BJ (cell line): Measurements from ENCODE around the gene TRAK1. TPM values are rescaled to one million over a fixed set of nuclear protein-coding genes. Genes with fewer than 3 reads are reported as not detected.

Source experiments
- CTCF ChIA-PET: fragments of 350-600 bp; formaldehyde crosslinking; extraction: SDS; loops from one replicate; lab custom pipeline; 2021; ENCODE audit warnings: antibody characterized with exemption, inconsistent platforms; lab: Yijun Ruan, JAX
- POLR2A ChIA-PET: fragments of 300-600 bp; sonication (Branson Sonifier 250); formaldehyde crosslinking; extraction: SDS; loops from one replicate; lab custom pipeline; 2021; ENCODE audit warnings: antibody characterized with exemption; lab: Charles Lee
- DNase-seq: peaks from one replicate; pipeline ENCODE4 v3.0.0-alpha.2; 2011; ENCODE audit warnings: low read depth
- H3K27me3 ChIP-seq: 2 replicates; pipeline ENCODE4 v1.6.0; 2011; ENCODE audit warnings: low read length; ENCODE audit not compliant: control insufficient read depth, insufficient read depth
- H3K36me3 ChIP-seq: 2 replicates; pipeline ENCODE4 v1.5.1; 2011; ENCODE audit warnings: low read length; ENCODE audit not compliant: control insufficient read depth, insufficient read depth
- H3K4me3 ChIP-seq: 2 replicates; pipeline ENCODE4 v1.5.1; 2011; ENCODE audit warnings: low read depth, mild to moderate bottlenecking, control low read depth, low read length
- polyA plus RNA-seq: library from polyadenylated mRNA; depleted of rRNA; stranded (reverse); fragments of >200 nt; gene quantifications from 2 replicates; pipeline ENCODE4 v1.2.3, GENCODE V29; 2011
- TF ChIP-seq, protein P1 (sequence below): IDR thresholded peaks from 2 replicates; pipeline ENCODE4 v1.5.1; 2011; ENCODE audit warnings: low read depth, mild to moderate bottlenecking, control low read depth, inconsistent platforms, low read length, moderate library complexity; ENCODE audit not compliant: insufficient read depth

TRAK1 gene
- polyA plus RNA-seq, 1 experiment: 36.3 TPM

DNA sequence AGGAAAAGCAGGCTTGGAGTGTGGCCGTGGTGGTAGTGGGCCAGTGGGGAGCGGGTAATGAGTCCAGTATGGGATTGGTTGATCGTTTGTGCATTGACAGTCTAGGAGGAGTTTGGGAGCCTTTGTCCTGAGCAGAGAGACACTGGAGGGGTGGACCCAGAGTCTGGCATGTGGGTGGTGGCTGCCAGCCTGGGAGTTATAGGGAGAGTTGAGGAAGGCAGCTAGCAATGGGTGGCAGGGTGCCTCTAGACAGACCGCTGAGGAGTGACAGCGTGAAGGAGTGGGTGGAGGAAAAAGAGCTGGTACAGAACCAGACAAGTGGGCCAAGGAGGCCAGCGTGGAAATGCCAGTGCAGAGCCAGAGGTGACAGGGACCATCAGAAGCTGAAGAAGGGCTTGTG lies 176.7 kb downstream of the TRAK1 start:
- Histone ChIP-seq H3K36me3 (no peaks in the 10 kb centered on the region), H3K4me3 (no peak overlapping the region), H3K27me3 (peaks cover 31% of the 10 kb centered on the region)
- no peak for DNase-seq
- TF ChIP-seq, protein P1, sequence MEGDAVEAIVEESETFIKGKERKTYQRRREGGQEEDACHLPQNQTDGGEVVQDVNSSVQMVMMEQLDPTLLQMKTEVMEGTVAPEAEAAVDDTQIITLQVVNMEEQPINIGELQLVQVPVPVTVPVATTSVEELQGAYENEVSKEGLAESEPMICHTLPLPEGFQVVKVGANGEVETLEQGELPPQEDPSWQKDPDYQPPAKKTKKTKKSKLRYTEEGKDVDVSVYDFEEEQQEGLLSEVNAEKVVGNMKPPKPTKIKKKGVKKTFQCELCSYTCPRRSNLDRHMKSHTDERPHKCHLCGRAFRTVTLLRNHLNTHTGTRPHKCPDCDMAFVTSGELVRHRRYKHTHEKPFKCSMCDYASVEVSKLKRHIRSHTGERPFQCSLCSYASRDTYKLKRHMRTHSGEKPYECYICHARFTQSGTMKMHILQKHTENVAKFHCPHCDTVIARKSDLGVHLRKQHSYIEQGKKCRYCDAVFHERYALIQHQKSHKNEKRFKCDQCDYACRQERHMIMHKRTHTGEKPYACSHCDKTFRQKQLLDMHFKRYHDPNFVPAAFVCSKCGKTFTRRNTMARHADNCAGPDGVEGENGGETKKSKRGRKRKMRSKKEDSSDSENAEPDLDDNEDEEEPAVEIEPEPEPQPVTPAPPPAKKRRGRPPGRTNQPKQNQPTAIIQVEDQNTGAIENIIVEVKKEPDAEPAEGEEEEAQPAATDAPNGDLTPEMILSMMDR: no peak
- CTCF ChIA-PET: no interaction called here
- POLR2A ChIA-PET: no interaction called here

DNA sequence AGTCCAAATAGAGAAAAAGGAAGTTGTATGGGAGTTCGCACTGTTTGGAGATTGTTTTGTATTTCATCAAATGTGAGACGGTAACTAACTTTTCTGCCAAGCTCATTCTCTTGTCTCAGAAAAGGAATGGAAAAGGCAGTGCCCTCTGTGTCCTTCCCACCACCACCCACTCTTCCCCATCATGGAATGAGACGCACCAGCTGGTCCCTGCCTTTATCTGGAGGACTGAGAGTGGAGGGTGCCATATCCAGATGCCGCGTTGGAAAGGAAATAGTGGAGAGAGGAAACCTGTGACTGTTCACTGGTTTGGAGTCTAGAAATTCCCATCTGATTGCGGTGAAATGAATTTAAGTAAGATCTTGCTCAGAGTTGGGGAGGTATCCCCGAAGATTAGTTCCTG lies 178.5 kb downstream of the TRAK1 start:
- ChIA-PET CTCF (interaction anchor here (0.6 kb wide), 1 partner anchor 510 kb away, joined by 3 read pairs; no protein-coding TSS in a partner anchor), POLR2A (no interaction called here)

DNA sequence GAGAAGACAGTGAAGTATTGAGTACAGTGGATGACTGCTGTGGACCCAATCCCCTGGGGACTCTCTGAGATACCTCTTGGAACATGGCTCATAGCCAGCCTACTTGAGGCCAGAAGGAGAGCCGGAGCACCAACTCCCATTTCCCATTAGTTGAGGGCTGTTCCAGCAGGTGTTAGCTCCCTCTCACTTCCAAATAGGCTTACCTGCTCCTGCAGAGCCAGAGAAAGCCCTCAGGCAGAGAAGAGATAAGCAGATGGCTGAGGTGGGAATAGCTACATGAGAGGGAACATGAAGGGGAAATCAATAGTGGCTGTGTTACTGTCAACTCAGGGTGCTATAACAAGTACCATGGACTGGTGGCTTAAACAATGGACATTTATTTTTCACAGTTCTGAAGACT lies 179.4 kb downstream of the TRAK1 start:
- Histone ChIP-seq H3K27me3 (peaks cover 18% of the 10 kb centered on the region), H3K4me3 (no peak overlapping the region), H3K36me3 (no peaks in the 10 kb centered on the region)
- CTCF ChIA-PET: no interaction called here
- TF ChIP-seq, protein P1: no peak
- no peak for DNase-seq
- POLR2A ChIA-PET: no interaction called here

More for the DNA sequence above, 178.5 kb downstream of the TRAK1 start:
- no peak overlapping the region for H3K4me3 ChIP-seq
- no peak for DNase-seq
- no peaks in the 10 kb centered on the region for H3K36me3 ChIP-seq
- H3K27me3 ChIP-seq: peaks cover 26% of the 10 kb centered on the region
- TF ChIP-seq, protein P1: no peak

DNA sequence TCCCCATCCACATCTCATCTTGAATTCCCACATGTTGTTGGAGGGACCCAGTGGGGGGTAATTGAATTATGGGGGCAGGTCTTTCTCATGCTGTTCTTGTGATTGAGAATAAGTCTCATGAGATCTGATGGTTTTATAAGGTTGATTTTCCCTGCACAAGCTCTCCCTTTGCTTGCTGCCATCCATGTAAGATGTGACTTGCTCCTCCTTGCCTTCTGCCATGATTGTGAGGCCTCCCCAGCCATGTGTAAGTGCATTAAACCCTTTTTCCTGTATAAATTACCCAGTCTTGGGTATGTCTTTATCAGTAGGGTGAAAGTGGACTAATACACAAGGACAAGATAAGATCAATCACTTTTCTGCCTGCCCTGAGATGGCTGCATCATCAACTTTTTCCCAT lies 180.6 kb downstream of the TRAK1 start:
- Histone ChIP-seq H3K36me3 (no peaks in the 10 kb centered on the region), H3K4me3 (no peak overlapping the region), H3K27me3 (peaks cover 16% of the 10 kb centered on the region)
- ChIA-PET POLR2A (no interaction called here), CTCF (interaction anchor here (1.0 to 1.8 kb wide), 3 partner anchors 8 to 42 kb away, joined by 3 to 5 read pairs (median 4); no protein-coding TSS in a partner anchor)
- TF ChIP-seq, protein P1: no peak
- DNase-seq: no peak

DNA sequence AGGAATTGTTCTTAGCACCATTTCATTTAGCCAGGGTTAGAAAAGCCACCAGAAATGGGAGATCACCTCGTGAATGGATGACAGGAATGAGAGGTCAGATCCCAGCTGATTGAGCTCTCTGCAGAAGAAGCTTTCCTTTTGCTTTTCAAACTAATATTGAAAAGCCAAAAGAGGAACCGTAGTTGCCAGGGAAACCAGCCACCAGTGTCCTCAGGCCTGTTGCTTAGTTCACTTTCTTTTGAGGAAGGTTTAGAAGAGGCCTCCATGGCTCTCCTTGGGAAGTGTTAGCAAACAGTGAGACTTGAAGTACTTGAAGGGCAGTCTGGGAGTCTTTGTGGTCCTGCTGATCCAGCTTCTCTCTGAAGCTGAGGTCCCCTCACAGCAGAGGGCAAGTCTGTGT lies 182.2 kb downstream of the TRAK1 start:
- POLR2A ChIA-PET: no interaction called here
- H3K36me3 ChIP-seq: no peaks in the 10 kb centered on the region

More for the DNA sequence above, 182.2 kb downstream of the TRAK1 start:
- CTCF ChIA-PET: no interaction called here
- Histone ChIP-seq H3K4me3 (no peak overlapping the region), H3K27me3 (peaks cover 11% of the 10 kb centered on the region)
- TF ChIP-seq, protein P1: no peak
- DNase-seq: no peak
